NCI-H774 (cell line): ENCODE data around the gene ZNF700.
"Not testable (repeated sequence)": the region's sequence is repeated elsewhere in the genome, so short reads cannot be mapped to it uniquely, and the experiment has no call there.

Experiments used
- DNase-seq: peaks from one replicate; lab custom pipeline; 2025; lab: John Stamatoyannopoulos, UW

ZNF700 gene

DNA sequence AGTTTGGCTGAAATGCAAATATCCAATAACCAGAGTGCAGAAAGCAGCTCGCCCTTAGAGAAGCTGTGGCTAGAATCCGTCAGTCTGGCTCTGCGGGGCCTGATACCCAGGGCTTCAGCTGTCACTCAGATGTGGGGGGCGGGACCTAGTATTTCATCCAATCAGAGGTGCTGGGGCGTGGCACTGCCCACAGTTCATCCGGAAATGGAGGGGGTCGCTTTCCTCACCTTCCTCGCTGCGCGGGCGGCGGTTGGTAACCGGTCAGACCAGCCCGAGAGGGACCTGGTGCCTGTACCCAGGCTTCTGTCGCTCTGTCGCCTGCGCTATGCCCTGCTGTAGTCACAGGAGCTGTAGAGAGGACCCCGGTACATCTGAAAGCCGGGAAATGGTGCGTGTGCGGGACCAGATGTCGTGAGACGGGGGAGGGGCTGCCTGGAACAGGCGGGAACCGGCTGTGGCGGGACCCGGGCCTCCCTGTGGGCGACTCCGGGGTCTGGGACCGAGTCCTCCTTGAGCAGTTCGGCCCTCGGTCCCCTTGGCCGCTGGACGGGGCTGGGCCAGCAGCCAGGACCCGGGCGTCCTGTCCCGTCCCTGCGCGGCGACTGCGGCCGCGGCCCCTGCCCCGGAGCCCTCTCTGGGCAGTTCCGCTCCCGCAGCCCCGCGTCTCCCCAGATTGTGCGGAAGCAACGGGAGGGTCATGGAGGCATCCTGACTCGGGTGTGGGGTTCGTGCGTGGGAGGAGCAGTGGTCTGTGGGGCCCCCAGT, at the start of gene ZNF700:
Gene ZNF700 (plus strand): TSS at position 222 of the 765 bp plus-strand sequence. CDS start 104 bp downstream, at position 326.
- peak; percentile 90 for DNase-seq

DNA sequence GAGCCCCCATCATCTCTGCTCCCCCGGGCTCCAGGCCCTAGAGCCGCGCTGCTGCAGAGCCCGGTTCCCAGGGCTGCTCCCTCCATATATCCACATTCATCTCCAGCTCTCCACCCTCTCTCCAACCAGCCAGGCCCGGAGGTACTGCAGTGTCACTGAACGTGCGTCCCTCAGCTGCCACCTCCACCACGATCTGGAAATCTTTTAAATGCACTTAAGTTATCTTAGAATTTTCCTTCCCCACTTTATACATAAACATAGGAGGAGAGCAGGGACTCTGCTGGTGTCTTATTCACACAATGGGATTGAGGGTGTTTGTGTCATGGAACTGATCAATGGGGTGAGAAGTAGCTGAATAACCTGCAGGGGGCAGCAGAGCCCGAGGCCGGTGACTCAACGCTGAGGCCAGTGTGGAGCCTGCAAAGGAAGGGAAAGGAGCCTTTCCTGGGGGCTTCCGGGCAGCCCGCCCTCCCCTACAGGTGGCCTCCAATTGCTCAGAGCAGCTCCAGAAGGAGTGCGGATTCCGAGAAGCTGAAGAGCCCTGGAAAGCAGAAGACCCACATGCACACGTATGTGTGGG, 45.1 kb upstream of the ZNF700 start:
- not testable (repeated sequence) for DNase-seq

DNA sequence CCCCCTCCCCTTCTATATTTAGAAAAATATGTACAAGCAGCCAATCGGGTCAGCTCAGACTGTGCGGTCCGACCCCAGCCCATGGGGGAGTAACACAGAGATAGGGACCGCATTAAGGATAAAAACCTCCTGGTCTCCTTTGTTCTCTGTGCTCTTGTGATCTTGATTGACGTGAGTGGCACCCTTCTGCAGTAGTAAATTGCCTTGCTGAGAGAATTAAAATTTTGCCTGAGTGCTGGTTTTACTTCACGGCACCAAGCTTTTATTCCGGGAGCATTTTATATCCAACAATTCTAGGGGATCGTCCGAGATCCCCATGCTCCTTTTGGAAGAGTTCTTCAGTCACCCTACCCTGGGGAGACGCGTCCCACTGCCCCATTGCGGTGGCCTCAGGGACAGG, 44.3 kb upstream of the ZNF700 start:
- DNase-seq = no peak

DNA sequence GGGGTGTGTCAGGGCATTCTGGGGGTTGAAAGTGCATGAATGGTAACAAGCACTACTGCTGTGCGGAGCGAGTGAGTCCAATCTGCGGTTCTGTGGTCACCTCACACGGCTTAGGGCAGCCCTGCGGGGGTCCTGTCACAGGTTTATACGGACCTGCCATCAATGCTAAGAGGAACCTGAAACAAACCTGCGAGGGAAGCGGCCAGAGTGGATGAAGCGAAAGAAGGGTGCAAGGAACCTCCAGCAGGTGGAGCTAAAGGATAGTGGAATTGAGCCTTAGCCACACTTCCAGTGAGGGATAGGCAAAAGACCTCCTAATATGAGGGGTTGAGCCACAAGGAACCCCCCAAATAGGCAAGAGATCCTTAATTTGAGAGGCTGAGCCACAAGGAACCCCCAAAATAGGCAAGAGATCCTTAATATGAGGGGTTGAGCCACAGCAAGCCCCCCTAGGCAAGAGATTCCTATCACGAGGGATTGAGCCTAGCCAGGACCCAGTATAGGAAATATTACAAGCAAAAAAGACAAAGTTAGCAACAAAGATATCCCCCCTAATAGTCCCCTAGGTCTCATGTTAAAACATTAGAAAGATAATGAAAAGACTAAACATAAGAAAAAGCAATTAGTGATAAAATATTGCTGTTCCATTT, 43.6 kb upstream of the ZNF700 start:
- DNase-seq = peak; percentile 2

DNA sequence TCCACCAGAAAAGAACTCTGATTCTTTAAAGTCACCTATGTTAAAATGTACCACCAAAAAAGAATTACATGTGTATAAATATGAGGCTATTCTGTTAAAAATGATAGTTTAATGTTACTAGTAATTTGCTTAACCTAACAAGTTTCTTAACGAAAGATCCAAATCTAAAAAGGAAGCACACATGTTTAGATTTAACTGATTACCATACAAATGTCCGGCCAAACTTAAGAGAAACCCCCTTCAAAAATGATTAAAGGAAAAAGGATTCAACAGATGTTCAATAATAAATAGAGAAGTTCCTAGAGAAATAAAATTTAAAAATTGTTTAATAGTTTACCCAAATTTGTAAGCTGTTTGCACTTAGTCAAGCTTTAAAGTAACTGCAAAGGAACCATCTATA, 42.3 kb upstream of the ZNF700 start:
- no peak for DNase-seq

DNA sequence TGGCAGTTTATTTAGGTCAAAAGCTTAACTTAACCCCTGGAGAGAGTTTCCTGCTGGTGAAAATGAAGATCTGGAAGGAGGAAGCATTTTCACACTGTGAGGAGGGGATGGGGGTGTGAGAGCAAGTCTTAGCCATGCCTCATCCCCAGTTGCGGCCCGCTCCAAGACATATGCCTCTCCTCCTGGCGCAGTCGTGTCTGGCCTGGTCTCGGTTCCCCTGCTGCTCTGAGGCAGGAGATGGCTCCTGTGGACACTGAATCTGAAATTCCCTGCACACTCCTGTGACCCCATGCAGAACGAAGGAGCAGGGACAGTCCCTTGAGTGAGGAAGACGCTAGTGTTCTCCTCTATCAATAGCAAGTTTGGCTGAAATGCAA, 37.7 kb upstream of the ZNF700 start:
- no peak for DNase-seq

DNA sequence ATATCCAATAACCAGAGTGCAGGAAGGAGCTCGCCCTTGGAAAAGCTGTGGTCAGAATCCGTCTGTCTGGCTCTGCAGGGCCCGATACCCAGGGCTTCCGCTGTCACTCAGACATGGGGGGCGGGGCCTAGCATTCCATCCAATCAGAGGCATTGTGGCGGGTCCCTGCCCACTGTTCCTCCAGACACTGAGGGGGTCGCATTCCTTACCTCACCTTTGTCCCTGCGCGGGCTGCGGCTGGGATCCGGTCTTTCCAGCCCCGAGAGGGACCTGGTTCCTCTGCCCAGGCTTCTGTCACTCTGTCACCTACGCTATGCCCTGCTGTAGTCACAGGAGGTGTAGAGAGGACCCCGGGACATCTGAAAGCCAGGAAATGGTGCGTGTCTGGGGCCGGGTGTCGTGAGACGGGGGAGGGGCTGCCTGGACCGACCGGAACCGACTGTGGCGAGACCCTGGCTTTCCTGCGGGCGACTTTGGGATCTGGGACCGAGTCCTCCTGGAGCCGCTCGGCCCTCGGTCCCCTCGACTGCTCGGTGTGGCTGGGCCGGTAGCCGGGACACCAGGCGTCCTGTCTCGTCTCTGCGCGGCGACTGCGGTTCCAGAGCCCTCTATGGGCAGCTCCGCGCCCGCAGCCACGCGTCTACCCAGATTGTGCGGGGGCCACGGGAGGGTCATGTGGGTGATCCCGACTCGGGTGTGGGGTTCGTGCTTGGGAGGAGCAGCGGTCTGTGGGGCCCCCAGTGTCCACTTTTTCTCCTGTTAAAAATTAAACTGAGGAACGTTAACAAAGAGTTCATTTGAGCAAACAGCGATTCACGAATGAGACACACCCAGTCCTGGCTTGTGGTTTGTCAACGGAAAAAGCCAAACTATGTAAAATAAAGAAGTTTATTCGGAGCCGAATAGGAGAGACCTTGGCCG, 37.0 kb upstream of the ZNF700 start, which contains the start of gene ZNF69:
Gene ZNF69 (plus strand): TSS at position 172 of the 921 bp plus-strand sequence. CDS start 142 bp downstream, at position 314.
- no peak for DNase-seq

DNA sequence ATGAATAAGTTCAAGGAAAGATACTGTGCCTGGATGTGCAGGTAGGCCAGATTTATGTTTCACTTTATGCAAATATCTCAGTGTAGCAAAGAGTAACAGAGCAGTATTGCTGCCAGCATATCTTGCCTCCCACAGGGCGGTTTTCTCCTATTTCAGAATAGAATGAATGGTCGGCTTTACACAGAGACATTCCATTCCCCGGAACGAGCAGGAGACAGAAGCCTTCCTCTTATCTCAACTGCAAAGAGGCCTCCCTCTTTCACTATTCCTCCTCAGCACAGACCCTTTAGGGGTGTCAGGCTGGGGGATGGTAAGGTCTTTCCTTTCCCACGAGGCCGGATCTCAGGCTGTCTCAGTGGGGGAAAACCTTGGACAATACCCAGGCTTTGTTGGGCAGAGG, 35.0 kb upstream of the ZNF700 start:
- DNase-seq = not testable (repeated sequence)

DNA sequence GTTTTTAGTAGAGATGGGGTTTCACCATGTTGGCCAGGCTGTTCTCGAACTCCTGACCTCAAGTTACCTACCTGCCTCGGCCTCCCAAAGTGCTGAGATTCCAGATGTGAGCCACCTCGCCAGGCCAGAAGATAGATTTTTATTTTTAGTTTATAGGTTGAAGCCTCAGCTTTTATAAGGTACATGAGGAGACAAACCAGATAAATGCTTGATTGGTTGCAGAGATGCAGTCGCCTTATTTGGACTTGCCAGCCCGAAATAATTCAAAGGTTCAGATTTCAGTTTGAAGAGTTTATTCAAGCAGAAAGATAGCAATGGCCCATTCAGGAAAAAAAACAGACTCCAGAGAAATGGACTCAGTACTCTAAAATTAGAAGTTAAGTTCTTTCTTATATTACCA, 34.3 kb upstream of the ZNF700 start:
- no peak for DNase-seq

DNA sequence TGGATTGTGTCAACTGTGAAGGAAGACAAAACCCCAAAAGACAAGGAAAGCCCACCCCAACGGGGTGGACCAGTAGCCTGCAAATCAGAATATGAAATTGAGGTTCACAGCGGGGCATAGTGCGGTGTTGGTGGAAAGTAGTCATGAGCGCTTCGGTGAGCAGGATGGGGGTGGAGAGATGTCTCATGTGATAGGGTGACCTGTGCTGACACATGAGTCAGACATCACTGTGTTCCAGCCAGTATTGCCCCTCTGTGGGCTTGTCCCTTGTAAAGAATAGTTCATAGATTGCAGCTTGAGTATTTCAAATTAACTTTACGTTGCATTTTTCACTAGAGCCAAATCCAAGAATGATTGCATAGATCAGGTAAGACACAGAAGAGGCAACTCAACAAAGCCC, 30.1 kb upstream of the ZNF700 start:
- no peak for DNase-seq

DNA sequence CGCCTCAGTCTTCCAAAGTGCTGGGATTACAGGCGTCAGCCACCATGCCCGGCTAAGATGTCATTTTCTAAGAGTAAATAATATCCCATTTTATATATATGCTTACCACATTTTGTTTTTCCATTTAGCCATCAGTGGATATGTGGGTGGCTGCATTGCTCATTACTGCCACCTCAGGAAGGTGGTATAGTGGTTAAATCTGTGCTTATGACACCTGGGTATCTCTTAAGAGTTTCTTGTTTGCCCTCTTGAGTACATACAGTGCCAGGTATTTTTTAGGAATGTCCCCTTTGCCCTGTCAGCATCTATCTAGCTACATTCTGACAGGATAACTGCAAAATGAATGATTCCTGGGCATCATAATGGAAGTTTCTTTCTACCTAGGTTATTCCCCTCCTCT, 22.7 kb upstream of the ZNF700 start:
- DNase-seq = no peak

DNA sequence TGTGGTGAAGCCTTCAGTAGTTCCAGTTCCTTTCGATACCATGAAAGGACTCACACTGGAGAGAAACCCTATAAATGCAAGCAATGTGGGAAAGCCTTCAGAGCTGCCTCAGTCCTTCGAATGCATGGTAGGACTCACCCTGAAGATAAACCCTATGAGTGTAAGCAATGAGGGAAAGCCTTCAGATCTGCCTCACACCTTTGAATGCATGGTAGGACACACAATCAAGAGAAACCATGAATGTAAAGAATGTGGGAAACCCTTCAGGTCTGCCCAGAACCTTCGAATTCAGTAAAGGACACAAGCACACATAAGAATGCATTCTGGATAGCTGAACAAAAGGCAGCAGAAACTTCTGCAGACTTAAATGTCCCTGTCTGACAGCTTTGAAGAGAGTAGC, 19.0 kb upstream of the ZNF700 start:
- DNase-seq = no peak

DNA sequence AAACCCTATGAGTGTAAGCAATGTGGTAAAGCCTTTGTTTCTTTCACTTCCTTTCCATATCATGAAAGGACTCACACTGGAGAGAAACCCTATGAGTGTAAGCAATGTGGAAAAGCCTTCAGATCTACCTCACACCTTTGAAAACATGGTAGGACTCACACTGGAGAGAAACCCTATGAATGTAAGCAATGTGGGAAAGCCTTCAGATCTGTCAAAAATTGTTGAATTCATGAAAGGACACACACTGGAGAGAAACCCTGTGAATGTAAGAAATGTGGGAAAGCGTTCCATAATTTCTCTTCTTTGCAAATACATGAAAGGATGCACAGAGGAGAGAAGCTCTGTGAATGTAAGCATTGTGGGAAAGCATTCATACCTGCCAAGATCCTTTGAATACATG, 13.0 kb upstream of the ZNF700 start:
- not testable (repeated sequence) for DNase-seq

DNA sequence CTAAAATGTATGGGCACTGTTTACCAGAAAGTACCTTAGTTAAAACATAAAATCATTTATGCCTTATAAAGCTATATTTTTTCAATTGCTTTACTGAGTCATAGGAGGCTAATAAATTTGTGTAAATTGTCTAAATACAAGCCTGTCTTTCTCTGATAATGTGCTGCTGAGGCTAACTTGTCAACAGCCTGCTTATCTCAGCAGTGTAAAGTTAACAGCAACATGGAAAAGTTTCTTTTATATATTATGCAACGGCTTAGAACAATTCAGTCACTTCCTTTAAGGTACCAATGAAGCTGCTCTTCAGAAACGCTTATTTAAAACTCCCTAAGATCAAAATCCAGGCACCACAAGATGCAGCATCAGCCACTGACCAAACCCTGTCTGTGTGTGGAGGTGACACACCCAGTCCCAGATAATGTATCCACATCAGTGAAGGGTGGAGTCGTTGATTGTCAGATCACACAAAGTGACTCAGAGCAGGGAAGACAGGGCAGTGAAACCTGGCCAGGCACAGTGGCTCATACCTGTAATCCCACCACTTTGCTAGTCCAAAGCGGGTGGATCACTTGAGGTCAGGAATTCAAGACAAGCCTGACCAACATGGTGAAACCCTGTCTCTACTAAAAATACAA, 10.4 kb upstream of the ZNF700 start:
- DNase-seq = not testable (repeated sequence)

DNA sequence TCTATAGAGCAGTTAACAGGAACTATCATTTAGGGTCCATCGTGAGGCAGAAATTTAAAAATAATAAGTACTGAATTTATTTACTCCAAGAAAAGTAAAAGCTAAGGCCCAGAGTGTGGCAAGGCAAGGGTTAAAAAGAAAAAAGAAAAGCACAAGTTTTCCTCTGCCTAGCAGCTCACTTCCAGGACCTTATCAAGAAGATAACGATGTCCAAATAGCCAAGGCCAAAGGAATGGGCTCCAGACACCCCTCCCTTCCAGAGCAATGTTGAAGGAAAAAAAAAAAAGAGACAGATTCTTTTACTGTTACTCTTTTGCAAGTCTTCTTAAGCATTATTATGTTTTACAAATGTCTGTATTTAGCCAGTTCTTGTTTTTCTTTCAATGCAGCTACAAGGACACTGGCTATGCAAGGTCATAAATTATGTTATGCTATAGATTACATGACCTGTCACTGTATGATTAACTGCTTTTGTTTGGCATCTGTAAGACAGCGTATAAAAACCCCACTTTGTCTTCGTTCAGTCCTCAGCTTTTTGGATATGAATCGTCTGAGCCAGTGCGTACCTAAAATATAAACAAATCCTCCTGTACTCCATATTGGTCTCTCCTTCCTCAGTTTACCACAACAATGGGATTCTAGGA, 2.9 kb upstream of the ZNF700 start:
- DNase-seq = no peak

DNA sequence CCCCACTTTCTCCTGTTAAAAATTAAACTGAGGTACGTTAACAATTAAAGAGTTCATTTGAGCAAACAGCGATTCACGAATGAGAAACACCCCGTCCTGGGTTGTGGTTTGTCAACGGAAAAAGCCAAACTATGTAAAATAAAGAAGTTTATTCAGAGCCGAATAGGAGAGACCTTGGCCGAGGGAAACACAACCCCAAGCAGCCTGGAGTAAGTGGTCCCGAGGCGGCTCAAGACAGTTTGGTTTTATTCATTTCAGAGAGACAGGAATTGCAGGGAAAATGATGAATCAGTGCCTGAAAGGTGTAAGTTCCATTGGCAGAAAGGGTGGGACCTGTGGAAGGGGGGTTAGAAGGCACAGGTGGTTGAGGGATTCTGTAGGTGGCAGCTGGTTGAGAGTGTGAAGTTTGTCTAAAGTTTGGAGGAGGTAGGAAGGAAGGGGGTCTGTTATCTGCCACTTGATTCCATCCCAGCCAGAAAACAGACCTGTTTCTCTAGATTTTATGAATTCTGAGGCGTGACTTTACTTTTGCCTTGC, 812 bp downstream of the ZNF700 start:
- DNase-seq = not testable (repeated sequence)

DNA sequence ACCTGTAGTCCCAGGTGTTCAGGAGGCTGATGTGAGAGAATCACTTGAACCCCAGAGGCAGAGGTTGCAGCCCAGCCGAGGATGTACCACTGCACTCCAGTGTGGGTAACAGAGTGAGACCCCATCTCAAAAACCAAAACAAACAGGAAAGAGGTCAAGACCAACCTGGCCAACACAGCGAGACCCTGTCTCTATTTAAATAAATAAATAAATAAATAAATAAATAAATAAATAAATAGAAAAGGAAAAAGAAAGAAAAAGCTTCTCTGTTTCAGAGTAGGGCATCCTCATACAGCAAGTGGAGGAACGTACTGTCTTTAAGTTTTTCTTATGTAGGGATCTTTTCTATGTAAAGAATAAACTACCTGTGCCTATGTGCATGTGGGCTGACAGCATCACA, 2.3 kb downstream of the ZNF700 start:
- no peak for DNase-seq

DNA sequence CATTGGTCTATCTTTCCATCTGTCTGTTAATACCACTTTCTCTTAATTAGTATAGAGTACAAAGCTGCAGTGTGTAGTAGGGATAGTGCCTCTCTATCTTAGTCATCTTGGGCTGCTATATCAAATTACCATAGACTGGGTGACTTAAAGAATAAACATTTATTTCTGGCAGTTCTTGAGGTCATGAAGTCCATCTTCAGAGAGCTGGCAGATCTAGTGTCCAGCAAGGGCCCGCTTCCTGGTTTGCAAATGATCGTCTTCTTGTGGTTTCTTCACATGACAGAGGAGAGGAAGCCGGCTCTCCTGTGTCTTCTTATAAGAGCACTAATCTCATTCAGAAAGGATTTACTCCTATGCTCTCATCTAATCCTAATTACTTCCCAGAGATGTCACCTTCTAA, 6.1 kb downstream of the ZNF700 start:
- no peak for DNase-seq

DNA sequence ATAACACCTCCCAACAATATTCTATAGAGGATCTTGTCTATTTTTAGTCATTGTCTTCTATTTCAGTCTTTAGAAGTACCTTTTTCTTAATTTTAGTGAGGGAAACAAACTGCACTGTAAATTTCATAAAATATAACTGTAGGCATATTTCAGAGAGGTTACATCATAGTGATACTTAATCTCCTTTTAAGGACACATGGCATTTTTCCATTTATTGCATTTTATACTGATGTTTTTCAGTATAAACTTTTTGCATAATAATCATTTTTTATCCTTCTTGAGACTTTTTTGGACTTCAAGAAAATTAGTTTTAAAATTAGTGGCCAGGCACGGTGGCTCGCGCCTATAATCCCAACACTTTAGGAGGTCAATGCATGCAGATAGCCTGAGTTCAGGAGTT, 6.6 kb downstream of the ZNF700 start:
- DNase-seq = no peak

DNA sequence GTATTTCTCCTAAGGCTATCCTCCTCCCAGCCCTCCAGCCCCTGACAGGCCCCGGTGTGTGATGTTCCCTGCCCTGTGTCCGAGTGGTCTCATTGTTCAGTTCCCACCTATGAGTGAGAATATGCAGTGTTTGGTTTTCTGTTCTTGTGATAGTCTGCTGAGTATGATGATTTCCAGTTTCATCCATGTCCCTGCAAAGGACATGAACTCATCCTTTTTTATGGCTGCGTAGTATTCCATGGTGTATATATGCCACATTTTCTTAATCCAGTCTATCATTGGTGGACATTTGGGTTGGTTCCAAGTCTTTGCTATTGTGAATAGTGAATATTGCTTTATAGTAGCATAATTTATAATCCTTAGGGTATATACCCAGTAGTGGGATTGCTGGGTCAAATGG, 10.9 kb downstream of the ZNF700 start:
- DNase-seq = not testable (repeated sequence)

DNA sequence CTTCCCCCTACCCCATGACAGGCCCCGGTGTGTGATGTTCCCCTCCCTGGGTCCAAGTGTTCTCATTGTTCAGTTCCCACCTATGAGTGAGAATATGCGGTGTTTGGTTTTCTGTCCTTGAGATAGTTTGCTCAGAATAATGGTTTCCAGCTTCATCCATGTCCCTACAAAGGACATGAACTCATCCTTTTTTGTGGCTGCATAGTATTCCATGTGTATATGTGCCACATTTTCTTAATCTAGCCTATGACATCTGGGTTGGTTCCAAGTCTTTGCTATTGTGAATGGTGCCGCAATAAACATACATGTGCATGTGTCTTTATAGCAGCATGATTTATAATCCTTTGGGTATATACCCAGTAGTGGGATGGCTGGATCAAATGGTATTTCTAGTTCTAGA, 13.5 kb downstream of the ZNF700 start:
- not testable (repeated sequence) for DNase-seq
